SH-SY5Y (cell line): ENCODE measurements around the gene PRRC2B.

Experiments used
- GATA2 ChIP-seq: IDR thresholded peaks from 2 replicates; pipeline ENCODE4 v1.6.1; 2011; ENCODE audit warnings: mild to moderate bottlenecking, low read depth, low read length
- GATA3 ChIP-seq: IDR thresholded peaks from 2 replicates; pipeline ENCODE4 v1.6.1; 2011; ENCODE audit warnings: low read depth, mild to moderate bottlenecking, low read length, moderate library complexity

DNA sequence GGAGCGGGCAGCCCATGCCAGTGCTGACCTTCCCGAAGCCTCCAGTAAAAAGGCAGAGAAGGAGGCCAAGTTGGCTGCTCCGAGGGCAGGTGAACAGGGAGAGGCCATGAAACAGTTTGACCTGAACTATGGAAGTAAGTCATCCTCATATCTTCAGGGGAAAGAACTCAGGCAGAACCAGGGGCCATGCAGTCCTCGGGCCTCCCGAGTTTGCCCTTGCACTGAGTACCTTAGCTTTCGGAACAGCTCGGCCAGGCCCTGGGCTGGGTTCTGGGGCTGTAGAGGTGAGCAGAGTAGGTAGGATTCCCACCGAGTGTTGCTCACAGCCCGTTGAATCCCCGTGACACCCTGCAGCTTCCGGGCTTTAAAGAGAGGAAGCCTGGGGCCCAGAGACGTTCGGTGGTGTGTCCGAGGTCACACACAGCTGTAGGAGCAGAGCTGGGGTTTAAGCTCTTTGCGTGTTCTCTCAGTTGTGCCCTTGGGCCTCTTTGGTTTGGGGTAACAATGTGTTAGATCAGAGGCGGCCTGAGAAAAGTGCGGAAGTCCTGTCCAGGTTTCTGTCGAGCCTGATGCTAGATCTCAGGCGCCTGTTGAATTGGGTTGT, 84.0 kb downstream of the PRRC2B start:
- TF ChIP-seq GATA2 (no peak), GATA3 (no peak)
